ENCODE results near the gene SH3BP5L.

DNA sequence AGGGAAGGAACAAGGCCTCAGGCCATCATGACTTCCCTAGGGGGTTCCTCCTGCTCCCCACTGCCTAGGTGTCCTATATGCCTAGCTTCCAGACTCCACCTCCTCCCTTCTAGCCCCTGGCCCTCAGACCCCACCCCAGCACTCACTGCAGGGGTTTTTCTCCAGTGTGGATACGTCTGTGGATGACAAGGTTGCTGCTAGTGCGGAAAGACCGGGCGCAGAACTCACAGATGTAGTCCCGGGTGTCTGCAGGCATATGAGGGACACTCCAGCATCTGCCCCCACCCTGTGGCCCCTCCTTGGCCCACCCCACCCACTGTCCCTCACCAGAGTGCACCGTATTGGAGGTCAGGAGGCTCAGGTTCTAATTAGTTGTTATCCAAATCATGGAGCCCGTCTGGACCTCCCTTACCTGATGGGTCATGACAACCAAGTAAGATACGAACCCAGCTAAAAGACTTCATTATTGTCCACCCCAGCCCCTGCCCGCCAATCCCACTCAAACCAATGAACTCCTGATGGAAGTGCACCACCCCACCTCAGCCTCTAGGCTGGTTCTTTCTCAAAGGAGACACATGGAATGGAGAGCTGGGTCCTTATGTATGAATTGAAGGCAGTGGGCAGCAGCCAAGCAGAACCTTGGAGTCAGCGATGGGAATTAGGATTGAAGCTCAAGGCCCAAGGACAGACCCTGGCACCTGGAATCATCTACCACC is 25.0 kb upstream of the SH3BP5L start:
- no peak for TF ChIP-seq SIN3A (conservative IDR thresholded peaks at IDR 0.05 in 1 of 2, IDR thresholded peaks at IDR 0.05 in 1 of 2; ENCODE audit: low read depth in 1 of 2, low read length in 2 of 2)
- no peak for TF ChIP-seq RAD21 (IDR thresholded peaks at IDR 0.05 in 1 of 2, conservative IDR thresholded peaks at IDR 0.05 in 1 of 2; ENCODE audit: low read depth in 2 of 2, low read length in 2 of 2)
- 0 out of 2 replicates have a peak, but pooled peaks have one; percentile 11 for TF ChIP-seq POLR2AphosphoS5 (IDR thresholded peaks at IDR 0.05; ENCODE audit: low read depth, low read length)
- no peak for TF ChIP-seq TBP (IDR thresholded peaks at IDR 0.05; ENCODE audit: low read depth, low read length)
- TF ChIP-seq, protein P1, sequence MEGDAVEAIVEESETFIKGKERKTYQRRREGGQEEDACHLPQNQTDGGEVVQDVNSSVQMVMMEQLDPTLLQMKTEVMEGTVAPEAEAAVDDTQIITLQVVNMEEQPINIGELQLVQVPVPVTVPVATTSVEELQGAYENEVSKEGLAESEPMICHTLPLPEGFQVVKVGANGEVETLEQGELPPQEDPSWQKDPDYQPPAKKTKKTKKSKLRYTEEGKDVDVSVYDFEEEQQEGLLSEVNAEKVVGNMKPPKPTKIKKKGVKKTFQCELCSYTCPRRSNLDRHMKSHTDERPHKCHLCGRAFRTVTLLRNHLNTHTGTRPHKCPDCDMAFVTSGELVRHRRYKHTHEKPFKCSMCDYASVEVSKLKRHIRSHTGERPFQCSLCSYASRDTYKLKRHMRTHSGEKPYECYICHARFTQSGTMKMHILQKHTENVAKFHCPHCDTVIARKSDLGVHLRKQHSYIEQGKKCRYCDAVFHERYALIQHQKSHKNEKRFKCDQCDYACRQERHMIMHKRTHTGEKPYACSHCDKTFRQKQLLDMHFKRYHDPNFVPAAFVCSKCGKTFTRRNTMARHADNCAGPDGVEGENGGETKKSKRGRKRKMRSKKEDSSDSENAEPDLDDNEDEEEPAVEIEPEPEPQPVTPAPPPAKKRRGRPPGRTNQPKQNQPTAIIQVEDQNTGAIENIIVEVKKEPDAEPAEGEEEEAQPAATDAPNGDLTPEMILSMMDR (IDR thresholded peaks at IDR 0.05; ENCODE audit: control extremely low read depth in 1 of 3, insufficient read depth in 1 of 3, low read depth in 1 of 3, low read length in 3 of 3) = no peak
- TF ChIP-seq POLR2A (IDR thresholded peaks at IDR 0.05; ENCODE audit: control extremely low read depth in 1 of 2, low read depth in 2 of 2, low read length in 2 of 2) = no peak; a peak in 1 of 3 replicates
- no peak for TF ChIP-seq MAFK (IDR thresholded peaks at IDR 0.05; ENCODE audit: low read depth, low read length)
- TF ChIP-seq TAF1 (IDR thresholded peaks at IDR 0.05; ENCODE audit: low read depth, low read length) = no peak

Data from H1 (cell line).